Measurements from ENCODE around the gene GVQW3.
A peak's percentile ranks its signal among the peaks of the same experiment; 100 is the strongest.

Gene GVQW3

GRCh38 chr11:76445121-76446084 lies 64.3 kb downstream of the GVQW3 start:
- peak; percentile 57 for DNase-seq (ENCODE audit: low read depth)

GRCh38 chr11:76448506-76448905 lies 67.4 kb downstream of the GVQW3 start:
- DNase-seq (ENCODE audit: low read depth), result no peak

GRCh38 chr11:76453248-76453647 lies 72.1 kb downstream of the GVQW3 start:
- no peak for DNase-seq (ENCODE audit: low read depth)

GRCh38 chr11:76455331-76455730 lies 74.2 kb downstream of the GVQW3 start:
- no peak for DNase-seq (ENCODE audit: low read depth)

- DNase-seq (ENCODE audit: low read depth), result no peak
These were observed 74.8 kb downstream of the GVQW3 start for GRCh38 chr11:76455931-76456330.

DNA sequence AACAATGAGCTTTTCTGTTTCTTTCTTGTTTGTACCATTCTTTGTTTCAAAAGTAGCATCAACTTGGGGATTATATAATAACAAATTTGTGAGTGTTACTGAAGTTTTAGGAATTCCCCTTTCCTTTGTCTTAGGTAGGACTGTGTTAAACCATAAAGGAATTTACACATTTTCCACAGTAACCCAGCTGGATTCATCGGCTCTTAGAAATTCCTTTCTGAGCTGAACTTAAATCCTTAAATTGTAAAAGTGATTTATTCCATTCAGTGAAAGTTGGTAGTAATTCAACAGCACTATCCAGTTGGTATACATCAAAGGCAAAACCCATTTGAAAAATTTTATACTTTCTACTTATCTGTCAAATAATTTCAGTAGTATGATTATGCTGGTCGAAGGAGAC lies 75.4 kb downstream of the GVQW3 start:
- DNase-seq (ENCODE audit: low read depth), result no peak

Data from GM04503 (cell line).